AG04449 (cell line): ENCODE results near the gene SH3GL1.

Source experiments
- CTCF ChIA-PET: fragments of 350-600 bp; formaldehyde crosslinking; extraction: SDS; loops from one replicate; lab custom pipeline; 2021; ENCODE audit warnings: antibody characterized with exemption; lab: Yijun Ruan, JAX
- POLR2A ChIA-PET: fragments of 400-600, 350-600 bp; formaldehyde crosslinking; extraction: SDS; loops from one replicate; lab custom pipeline; 2020; ENCODE audit warnings: antibody characterized with exemption, inconsistent platforms; lab: Yijun Ruan, JAX
- DNase-seq: peaks from one replicate; pipeline ENCODE4 v3.0.0-alpha.2; 2010; ENCODE audit warnings: low read depth, low spot score
- H3K4me3 ChIP-seq: 2 replicates; pipeline ENCODE4 v1.5.1; 2011; ENCODE audit warnings: low read depth, mild to moderate bottlenecking, control low read depth, low read length
- TF ChIP-seq, protein P1 (sequence below): IDR thresholded peaks from one replicate; pipeline ENCODE4 v1.5.1; 2011; ENCODE audit warnings: mild to moderate bottlenecking, moderate library complexity, low read length, control low read depth, inconsistent platforms; ENCODE audit not compliant: insufficient read depth; ENCODE audit errors: missing control alignments

The SH3GL1 gene

DNA sequence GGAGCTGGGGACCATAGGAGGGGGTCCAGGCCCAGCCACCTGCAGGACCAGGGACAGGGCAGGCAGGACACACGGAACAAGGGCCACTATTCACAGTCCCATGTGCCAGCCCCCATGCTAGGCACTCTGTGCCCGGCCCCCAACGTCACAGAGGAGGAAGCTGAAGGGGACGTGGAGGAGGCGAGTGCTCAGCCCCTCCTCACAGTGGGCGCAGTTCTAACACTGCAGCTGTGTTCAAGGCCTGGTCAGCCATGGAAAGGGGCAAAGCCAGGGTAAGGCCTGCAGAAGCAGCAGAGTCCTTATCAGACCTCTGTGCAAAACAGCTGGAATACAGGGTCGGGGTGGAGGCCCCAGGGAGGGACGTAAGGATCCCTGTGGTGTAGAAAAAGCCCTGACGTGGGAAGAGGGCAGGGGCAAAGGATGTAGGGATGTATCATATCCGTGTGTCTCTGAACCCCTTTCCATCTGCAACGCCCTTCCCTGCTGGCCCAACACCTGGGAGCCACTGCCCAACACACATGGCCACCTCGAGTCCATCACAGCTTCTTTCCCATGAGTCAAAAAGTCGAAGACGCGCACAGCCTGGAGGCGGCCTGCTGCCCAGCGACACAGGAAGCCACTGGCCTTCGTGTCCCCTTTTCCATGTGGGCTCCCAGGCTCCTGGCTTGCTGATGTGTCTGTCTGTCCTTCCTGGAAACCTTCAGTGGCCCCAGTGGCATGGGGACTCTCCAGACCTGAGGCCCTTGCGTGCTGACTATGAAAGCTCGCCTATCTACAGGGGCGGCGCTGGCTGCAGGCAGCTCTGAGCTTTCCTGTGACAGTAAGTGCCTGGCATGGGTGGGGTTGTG, 28.0 kb downstream of the SH3GL1 start:
- CTCF ChIA-PET, result interaction anchor here (0.9 to 1.4 kb wide), 4 partner anchors 9 to 30 kb away, joined by 3 to 8 read pairs (median 3); partner anchors contain the start of genes CHAF1A and SH3GL1
- TF ChIP-seq, protein P1, sequence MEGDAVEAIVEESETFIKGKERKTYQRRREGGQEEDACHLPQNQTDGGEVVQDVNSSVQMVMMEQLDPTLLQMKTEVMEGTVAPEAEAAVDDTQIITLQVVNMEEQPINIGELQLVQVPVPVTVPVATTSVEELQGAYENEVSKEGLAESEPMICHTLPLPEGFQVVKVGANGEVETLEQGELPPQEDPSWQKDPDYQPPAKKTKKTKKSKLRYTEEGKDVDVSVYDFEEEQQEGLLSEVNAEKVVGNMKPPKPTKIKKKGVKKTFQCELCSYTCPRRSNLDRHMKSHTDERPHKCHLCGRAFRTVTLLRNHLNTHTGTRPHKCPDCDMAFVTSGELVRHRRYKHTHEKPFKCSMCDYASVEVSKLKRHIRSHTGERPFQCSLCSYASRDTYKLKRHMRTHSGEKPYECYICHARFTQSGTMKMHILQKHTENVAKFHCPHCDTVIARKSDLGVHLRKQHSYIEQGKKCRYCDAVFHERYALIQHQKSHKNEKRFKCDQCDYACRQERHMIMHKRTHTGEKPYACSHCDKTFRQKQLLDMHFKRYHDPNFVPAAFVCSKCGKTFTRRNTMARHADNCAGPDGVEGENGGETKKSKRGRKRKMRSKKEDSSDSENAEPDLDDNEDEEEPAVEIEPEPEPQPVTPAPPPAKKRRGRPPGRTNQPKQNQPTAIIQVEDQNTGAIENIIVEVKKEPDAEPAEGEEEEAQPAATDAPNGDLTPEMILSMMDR, result no peak
- POLR2A ChIA-PET, result interaction anchor here (0.6 kb wide), 1 partner anchor 22 kb away, joined by 3 read pairs; no protein-coding TSS in a partner anchor
- H3K4me3 ChIP-seq, result no peak overlapping the region
- DNase-seq, result no peak

DNA sequence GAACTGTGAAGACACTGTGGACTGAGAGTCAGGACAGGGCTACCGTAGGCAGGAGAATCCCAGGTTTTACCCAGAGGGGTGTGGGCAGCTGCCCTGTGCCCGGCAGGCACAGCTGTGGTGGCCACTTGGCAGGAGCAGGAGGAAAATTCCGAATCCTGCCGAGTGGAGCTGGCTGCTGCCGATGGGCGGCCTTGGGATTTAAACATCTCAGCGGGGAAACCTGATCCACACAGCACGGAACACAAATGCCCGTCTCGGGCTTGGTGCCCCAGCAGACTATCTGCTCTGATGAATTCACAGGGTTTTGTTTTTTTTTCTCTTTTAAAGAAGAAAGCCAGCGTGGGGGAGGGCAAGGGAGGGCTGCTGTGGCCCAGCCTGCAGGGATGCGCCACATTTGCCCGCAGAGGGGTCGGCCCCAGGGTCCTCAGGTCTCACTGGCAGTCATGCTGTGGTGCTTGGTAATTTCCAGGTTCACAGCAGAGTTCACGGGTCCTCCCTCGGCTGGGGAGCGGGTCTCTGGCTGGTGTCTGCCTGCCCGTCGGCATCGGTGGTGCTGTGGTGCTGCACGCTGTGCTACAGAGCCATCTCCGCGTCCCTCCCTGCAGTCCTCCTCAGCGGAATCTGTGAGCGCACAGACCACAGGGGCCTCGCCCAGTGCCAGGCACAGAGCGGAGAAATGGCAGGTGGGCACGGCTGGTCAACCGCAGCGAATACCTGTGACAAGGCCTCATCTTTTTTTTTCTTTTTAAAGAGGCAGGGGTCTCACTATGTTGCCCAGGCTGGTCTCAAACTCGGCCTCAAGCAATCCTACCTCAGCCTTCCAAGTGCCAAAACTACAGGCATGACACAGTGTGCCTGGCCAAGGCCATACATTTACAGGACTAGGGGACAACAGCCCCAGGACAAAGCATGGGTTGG, 28.8 kb downstream of the SH3GL1 start:
- CTCF ChIA-PET, result interaction anchor here (0.9 to 1.4 kb wide), 5 partner anchors 8 to 104 kb away, joined by 3 to 8 read pairs (median 3); partner anchors contain the start of genes CHAF1A and SH3GL1
- POLR2A ChIA-PET, result no interaction called here
- no peak for DNase-seq
- H3K4me3 ChIP-seq, result no peak overlapping the region
- TF ChIP-seq, protein P1, result no peak

DNA sequence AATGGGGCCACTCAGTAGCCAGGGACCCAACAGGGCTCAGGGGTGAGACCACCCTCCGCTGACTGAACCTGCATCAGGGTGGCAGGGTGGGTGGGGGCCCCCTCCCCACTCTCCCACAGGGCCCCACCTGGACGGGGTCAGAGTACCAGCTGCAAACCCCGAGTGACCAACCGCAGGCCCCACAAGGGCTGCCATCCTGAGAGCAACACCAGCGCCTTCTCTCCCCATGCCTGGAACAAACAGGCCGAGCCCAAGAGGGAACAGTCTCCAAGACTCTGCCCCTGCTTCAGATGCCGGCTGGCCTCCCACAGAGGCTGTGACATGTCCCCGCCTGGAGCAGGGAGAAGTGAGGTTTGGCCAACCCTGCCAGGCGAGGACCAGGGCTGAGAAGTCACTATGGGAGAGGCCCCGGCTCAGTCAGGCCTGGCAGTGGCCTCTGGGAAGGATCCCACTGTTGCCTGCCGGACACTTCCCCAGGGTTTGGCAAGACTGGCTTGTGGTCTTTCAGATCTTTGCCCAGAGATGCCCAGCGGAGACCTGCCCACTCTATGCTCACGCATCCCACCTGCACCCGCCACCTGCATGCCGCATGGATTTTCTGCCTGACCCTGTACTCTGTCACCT, 29.8 kb downstream of the SH3GL1 start:
- ChIA-PET CTCF (interaction anchor here (0.7 to 3.1 kb wide), 10 partner anchors 10 to 104 kb away, joined by 3 to 16 read pairs (median 4); partner anchors contain the start of genes CHAF1A, MPND and SH3GL1), POLR2A (no interaction called here)
- H3K4me3 ChIP-seq, result no peak overlapping the region
- no peak for DNase-seq
- TF ChIP-seq, protein P1, result no peak

DNA sequence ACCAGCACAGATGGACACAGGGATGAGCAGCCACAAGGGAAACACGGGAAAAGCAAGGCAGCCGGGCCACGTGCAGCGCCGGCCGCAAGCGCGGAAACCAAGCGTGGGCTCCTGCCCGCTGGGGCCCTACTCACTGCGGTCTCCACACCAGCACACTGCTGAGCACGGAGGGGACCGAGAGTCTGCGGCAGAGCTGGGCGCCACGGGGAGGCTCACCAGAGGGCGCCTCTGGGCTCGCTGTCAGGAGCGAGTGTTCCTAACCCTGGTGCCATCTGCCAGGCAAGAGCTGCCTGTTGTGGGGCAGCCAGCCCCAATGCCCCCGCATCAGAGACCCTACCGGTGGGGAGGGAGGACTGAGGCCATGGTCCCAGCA, 30.5 kb downstream of the SH3GL1 start:
- no peak for DNase-seq
- H3K4me3 ChIP-seq, result no peak overlapping the region
- CTCF ChIA-PET, result interaction anchor here (0.7 to 3.1 kb wide), 10 partner anchors 10 to 103 kb away, joined by 3 to 16 read pairs (median 4); partner anchors contain the start of genes CHAF1A, MPND and SH3GL1
- TF ChIP-seq, protein P1, result peak; percentile 62
- POLR2A ChIA-PET, result no interaction called here

DNA sequence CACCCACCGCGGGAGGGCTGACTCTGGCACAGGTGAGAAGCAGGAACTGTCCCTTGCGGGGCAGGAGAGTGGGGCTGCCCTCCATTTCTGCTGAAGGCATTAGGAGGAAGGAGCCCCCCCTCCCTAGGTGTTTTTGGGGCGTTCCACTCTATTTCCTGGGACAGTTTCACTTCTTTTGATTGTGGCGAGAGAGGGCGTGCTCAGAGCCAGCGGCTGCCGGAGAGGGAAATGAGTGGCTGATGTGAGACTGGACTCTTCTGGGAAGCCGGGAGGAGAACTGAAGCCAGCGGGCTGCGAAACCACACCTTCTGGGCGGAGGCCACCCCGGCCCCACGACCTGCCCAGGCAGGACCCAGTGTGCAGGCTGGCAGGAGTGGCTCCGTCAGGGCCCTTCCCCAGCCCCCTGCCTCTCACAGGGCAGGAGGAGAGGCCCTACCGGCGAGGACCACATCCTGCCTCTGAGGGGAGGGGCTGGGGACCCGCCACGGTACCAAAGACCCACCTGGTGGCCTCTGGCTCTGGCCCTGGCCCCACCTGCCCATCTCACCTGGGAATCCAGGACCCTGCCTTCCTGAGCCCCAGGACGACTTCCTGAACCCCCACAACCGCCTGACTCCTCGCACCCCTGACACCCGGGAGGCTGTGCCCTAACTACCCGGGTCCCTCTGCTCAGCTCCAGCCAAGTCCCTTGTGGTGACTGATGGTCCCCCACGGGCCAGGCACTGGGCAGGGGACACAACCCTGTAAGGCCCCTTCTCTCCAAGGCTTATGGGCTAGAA, 31.0 kb downstream of the SH3GL1 start:
- no peak for DNase-seq
- POLR2A ChIA-PET, result no interaction called here
- CTCF ChIA-PET, result interaction anchor here (0.7 to 3.1 kb wide), 9 partner anchors 11 to 32 kb away, joined by 3 to 16 read pairs (median 4); partner anchors contain the start of genes CHAF1A, MPND and SH3GL1

More for the DNA sequence above, 31.0 kb downstream of the SH3GL1 start:
- H3K4me3 ChIP-seq, result no peak overlapping the region
- TF ChIP-seq, protein P1, result no peak
